ENCODE data around the gene SDCBP2. TPM values are rescaled to one million over a fixed set of nuclear protein-coding genes. Genes with fewer than 3 reads are reported as not detected.

SDCBP2 gene
- polyA plus RNA-seq, 2 of the 4 experiments (the other 2 are of a cell fraction): 0.35 to 0.58 TPM

DNA sequence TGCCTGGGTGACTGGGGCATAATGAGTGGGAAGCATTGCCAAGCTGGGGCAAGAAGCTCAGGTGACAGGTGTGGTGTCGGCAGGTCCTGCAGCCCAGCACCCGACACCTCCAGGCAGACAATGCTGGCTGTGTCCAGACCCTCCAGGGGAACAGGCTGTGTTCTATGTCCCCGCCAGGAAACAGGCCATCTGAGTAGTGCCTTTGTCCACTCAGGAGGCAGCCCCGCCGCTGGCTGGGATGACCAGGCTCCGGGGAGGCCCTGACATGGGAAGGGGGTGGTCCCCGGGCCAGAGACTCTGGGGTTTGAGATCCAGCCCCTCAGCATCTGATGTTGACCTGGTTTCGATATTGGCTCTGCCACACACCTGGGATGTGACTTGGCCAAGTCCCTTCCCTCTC is 34.4 kb downstream of the SDCBP2 start (continued):
- no peak for TF ChIP-seq RFX5 (IDR thresholded peaks at IDR 0.05)
- TF ChIP-seq, protein P1, sequence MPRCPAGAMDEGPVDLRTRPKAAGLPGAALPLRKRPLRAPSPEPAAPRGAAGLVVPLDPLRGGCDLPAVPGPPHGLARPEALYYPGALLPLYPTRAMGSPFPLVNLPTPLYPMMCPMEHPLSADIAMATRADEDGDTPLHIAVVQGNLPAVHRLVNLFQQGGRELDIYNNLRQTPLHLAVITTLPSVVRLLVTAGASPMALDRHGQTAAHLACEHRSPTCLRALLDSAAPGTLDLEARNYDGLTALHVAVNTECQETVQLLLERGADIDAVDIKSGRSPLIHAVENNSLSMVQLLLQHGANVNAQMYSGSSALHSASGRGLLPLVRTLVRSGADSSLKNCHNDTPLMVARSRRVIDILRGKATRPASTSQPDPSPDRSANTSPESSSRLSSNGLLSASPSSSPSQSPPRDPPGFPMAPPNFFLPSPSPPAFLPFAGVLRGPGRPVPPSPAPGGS (IDR thresholded peaks at IDR 0.05): no peak
- no peak for TF ChIP-seq EP300 (IDR thresholded peaks at IDR 0.05)
- TF ChIP-seq, protein P2, sequence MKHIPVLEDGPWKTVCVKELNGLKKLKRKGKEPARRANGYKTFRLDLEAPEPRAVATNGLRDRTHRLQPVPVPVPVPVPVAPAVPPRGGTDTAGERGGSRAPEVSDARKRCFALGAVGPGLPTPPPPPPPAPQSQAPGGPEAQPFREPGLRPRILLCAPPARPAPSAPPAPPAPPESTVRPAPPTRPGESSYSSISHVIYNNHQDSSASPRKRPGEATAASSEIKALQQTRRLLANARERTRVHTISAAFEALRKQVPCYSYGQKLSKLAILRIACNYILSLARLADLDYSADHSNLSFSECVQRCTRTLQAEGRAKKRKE (CRISPR knock-in tag; IDR thresholded peaks at IDR 0.05; ENCODE audit: low read depth): no peak

DNA sequence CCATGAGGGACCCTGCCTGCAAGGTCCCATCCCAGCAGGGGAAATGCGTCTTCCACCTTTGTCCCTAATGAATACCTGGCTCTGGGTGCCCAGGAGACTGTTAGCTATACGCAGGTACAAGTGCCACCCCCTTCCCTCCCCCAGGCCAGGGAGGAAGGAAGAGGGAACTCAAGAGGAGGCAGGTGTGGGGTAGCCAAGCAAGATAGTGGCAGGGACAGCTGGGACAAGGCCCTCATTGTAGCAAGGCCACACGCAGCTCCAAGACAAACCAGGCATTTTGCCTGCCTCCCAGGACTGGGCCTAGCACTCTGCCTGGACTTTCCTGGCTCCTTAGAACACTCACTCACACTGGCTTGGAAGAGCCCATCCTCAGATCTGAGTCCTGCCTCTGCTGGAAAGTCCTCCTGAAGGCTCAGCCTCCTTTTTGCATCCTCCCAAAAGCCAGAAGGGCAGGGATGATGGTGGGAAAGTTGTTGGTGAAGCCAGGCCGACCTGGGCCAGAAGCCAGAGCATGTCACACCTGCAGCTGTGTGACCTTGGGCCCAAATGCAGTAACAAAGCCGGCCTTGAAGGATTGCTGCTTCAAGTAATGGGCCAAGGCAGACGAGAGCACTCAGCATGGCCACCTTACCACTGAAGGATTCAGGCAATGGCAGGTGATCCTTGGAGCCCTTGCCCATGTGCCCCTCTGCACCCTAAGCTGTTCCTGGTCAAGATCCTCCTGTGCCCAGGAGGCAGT is 35.1 kb downstream of the SDCBP2 start:
- TF ChIP-seq, protein P3, sequence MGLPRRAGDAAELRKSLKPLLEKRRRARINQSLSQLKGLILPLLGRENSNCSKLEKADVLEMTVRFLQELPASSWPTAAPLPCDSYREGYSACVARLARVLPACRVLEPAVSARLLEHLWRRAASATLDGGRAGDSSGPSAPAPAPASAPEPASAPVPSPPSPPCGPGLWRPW (IDR thresholded peaks at IDR 0.05): no peak
- no peak for TF ChIP-seq KDM1A (IDR thresholded peaks at IDR 0.05; ENCODE audit: low read depth)
- TF ChIP-seq EP300 (IDR thresholded peaks at IDR 0.05): no peak
- no peak for TF ChIP-seq SMC3 (IDR thresholded peaks at IDR 0.05)
- no peak for TF ChIP-seq JUNB (IDR thresholded peaks at IDR 0.05)
- TF ChIP-seq GATA3 (IDR thresholded peaks at IDR 0.05; ENCODE audit: borderline replicate concordance): no peak
- TF ChIP-seq, protein P1 (IDR thresholded peaks at IDR 0.05): no peak
- no peak for TF ChIP-seq POLR2AphosphoS2 (conservative IDR thresholded peaks at IDR 0.05; ENCODE audit: low read length)
- no peak for TF ChIP-seq ZFP36 (IDR thresholded peaks at IDR 0.05; ENCODE audit: borderline replicate concordance, partially characterized antibody)
- TF ChIP-seq HOXB5 (CRISPR knock-in tag; IDR thresholded peaks at IDR 0.05): no peak
- TF ChIP-seq HEYL (CRISPR knock-in tag; IDR thresholded peaks at IDR 0.05): no peak
- no peak for TF ChIP-seq FOSL2 (IDR thresholded peaks at IDR 0.05)
- no peak for TF ChIP-seq FOSL2 (CRISPR knock-in tag; IDR thresholded peaks at IDR 0.05)
- TF ChIP-seq, protein P2 (CRISPR knock-in tag; IDR thresholded peaks at IDR 0.05; ENCODE audit: low read depth): no peak
- no peak for TF ChIP-seq FOXS1 (CRISPR knock-in tag; IDR thresholded peaks at IDR 0.05)
- no peak for TF ChIP-seq RCOR1 (IDR thresholded peaks at IDR 0.05; ENCODE audit: low read depth, low read length)
- TF ChIP-seq EHMT2 (IDR thresholded peaks at IDR 0.05; ENCODE audit: low read depth): no peak
- Histone ChIP-seq H3K27ac (no peak overlapping the region), H3K9me3 (no peaks in the 10 kb centered on the region), H3K4me3 (no peak overlapping the region), H3K4me1 (no peaks in the 10 kb centered on the region), H3K4me2 (no peak overlapping the region)
- 72% methylated on average over 6 of the region's 6 CpGs for WGBS (ENCODE audit: missing lambda C conversion rate)
- FAIRE-seq (no peak), DNase-seq (ENCODE audit: low read depth in 1 of 2, low spot score in 1 of 2) (no peak), ATAC-seq (no peak)
- ChIA-PET CTCF (no interaction called here), POLR2A (no interaction called here)

DNA sequence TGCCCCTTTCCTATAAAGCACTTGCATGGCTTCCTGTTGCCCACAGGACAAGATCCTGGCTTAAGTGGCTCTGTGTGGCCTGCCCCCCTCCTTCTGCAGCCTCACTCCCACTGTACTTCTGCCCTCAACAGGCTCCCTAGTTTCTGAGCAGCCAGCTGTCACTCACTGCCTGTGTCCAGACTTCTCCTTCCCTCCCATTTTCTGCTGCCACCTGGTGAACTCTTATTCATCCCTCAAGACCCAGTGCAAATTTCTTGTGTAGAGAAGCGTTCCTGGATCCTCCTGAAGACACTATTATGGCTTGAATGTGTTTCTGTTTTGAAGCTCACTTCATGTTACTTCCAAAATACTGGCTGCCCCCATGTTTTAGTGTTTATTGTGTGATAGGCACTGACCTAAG is 36.3 kb downstream of the SDCBP2 start:
- Histone ChIP-seq H3K4me1 (no peaks in the 10 kb centered on the region), H3K9me3 (no peaks in the 10 kb centered on the region), H3K4me2 (no peak overlapping the region), H3K4me3 (no peak overlapping the region), H3K27ac (no peak overlapping the region)
- ChIA-PET POLR2A (no interaction called here), CTCF (no interaction called here)
- ATAC-seq (no peak), FAIRE-seq (no peak), DNase-seq (ENCODE audit: low read depth in 1 of 2, low spot score in 1 of 2) (no peak)
- WGBS (ENCODE audit: missing lambda C conversion rate): 71% methylated on average over 1 of the region's 1 CpG
- TF ChIP-seq, protein P4, sequence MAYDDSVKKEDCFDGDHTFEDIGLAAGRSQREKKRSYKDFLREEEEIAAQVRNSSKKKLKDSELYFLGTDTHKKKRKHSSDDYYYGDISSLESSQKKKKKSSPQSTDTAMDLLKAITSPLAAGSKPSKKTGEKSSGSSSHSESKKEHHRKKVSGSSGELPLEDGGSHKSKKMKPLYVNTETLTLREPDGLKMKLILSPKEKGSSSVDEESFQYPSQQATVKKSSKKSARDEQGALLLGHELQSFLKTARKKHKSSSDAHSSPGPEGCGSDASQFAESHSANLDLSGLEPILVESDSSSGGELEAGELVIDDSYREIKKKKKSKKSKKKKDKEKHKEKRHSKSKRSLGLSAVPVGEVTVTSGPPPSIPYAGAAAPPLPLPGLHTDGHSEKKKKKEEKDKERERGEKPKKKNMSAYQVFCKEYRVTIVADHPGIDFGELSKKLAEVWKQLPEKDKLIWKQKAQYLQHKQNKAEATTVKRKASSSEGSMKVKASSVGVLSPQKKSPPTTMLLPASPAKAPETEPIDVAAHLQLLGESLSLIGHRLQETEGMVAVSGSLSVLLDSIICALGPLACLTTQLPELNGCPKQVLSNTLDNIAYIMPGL (CRISPR knock-in tag; IDR thresholded peaks at IDR 0.05; ENCODE audit: borderline replicate concordance): no peak
- TF ChIP-seq FOSL2 (IDR thresholded peaks at IDR 0.05) (no peak), FOSL2 (CRISPR knock-in tag; IDR thresholded peaks at IDR 0.05) (no peak), SREBF2 (IDR thresholded peaks at IDR 0.05) (no peak), TFCP2L1 (CRISPR knock-in tag; IDR thresholded peaks at IDR 0.05) (no peak), SMC3 (IDR thresholded peaks at IDR 0.05) (no peak), RARB (CRISPR knock-in tag; IDR thresholded peaks at IDR 0.05) (no peak), GATA3 (IDR thresholded peaks at IDR 0.05; ENCODE audit: borderline replicate concordance) (no peak)
